Thyroid gland (tissue), 4 donors: ENCODE results near the gene MPDU1.

Source experiments
- CTCF ChIP-seq, 6 experiments: fragments of 200-600 bp in 3 of 6; fragments of 450-650 bp in 3 of 6; sonication (generic) in 3 of 6; IDR thresholded peaks; one replicate each; pipeline ENCODE4 v1.5.1; 2016 to 2019; ENCODE audit warnings: antibody characterized with exemption in 6 of 6, mild to moderate bottlenecking in 2 of 6, inconsistent platforms in 1 of 6, moderate library complexity in 1 of 6
- POLR2A ChIP-seq, 2 donors: fragments of 450-650 bp; IDR thresholded peaks; one replicate each; pipeline ENCODE4 v1.6.1; 2017; ENCODE audit warnings: antibody characterized with exemption in 2 of 2, mild to moderate bottlenecking in 2 of 2, moderate library complexity in 1 of 2

- TF ChIP-seq CTCF (IDR thresholded peaks at IDR 0.05): no peak
- TF ChIP-seq POLR2A (IDR thresholded peaks at IDR 0.05): no peak
These were observed 8.9 kb downstream of the MPDU1 start for GRCh38 chr17:7592422-7593021.
